ENCODE measurements around the gene ADAM22. TPM values are rescaled to one million over a fixed set of nuclear protein-coding genes. Genes with fewer than 3 reads are reported as not detected.

The ADAM22 gene
- total RNA-seq, 1 experiment from 2014 or later, result 14.0 TPM

GRCh38 chr7:88041583-88041982 lies 107.5 kb downstream of the ADAM22 start:
- Histone ChIP-seq H3K4me3 (no peak overlapping the region), H2AFZ (no peak overlapping the region), H3K79me2 (ENCODE audit: low read depth) (no peaks in the 10 kb centered on the region), H4K20me1 (ENCODE audit: insufficient read depth) (no peaks in the 10 kb centered on the region), H3K9me2 (ENCODE audit: insufficient read depth) (no peaks in the 10 kb centered on the region), H3K4me1 (replicated peaks; ENCODE audit: insufficient read depth) (no peaks in the 10 kb centered on the region), H3F3A (ENCODE audit: insufficient read depth, low read depth) (no peaks in the 10 kb centered on the region), H3K4me2 (no peak overlapping the region), H3K9me3 (ENCODE audit: insufficient read depth, low read depth) (0 out of 2 replicates have a peak, but pooled peaks cover 3% of the 10 kb centered on the region), H3K27me3 (ENCODE audit: insufficient read depth, low read depth) (no peaks in the 10 kb centered on the region), H3K27ac (no peak overlapping the region), H3K36me3 (ENCODE audit: low read depth) (no peaks in the 10 kb centered on the region)
- POLR2A ChIA-PET (ENCODE audit: unreplicated experiment), result no interaction called here
- BruUV-seq (replicated peaks), result no TSS peak
- TF ChIP-seq CTCF (conservative IDR thresholded peaks at IDR 0.05) (no peak), EZH2 (IDR thresholded peaks at IDR 0.05; ENCODE audit: low read depth) (no peak)
- CTCF ChIA-PET, result no interaction called here
- no peak for DNase-seq
- intact Hi-C loops (cut with micrococcal nuclease; ENCODE audit: unreplicated experiment), result no loop called here

- ChIA-PET CTCF (no interaction called here), POLR2A (ENCODE audit: unreplicated experiment) (no interaction called here)
- H3K79me2 ChIP-seq (ENCODE audit: low read depth), result no peaks in the 10 kb centered on the region
Observed at GRCh38 chr7:88042157-88042556, 108.1 kb downstream of the ADAM22 start.

GRCh38 chr7:88042803-88043202 lies 108.8 kb downstream of the ADAM22 start:
- CTCF ChIA-PET, result interaction anchor here (0.6 kb wide), 1 partner anchor 14 kb away, joined by 3 read pairs; no protein-coding TSS in a partner anchor
- DNase-seq, result no peak
- no peak overlapping the region for H2AFZ ChIP-seq
- no peak overlapping the region for H3K4me3 ChIP-seq
- H3K4me2 ChIP-seq, result no peak overlapping the region
- TF ChIP-seq EZH2 (IDR thresholded peaks at IDR 0.05; ENCODE audit: low read depth) (no peak), CTCF (conservative IDR thresholded peaks at IDR 0.05) (no peak)
- H3F3A ChIP-seq (ENCODE audit: insufficient read depth, low read depth), result no peaks in the 10 kb centered on the region
- H4K20me1 ChIP-seq (ENCODE audit: insufficient read depth), result no peaks in the 10 kb centered on the region
- H3K27me3 ChIP-seq (ENCODE audit: insufficient read depth, low read depth), result no peaks in the 10 kb centered on the region
- H3K9me3 ChIP-seq (ENCODE audit: insufficient read depth, low read depth), result no peaks in the 10 kb centered on the region
- intact Hi-C loops (cut with micrococcal nuclease; ENCODE audit: unreplicated experiment), result no loop called here
- no peaks in the 10 kb centered on the region for H3K79me2 ChIP-seq (ENCODE audit: low read depth)
- no peaks in the 10 kb centered on the region for H3K9me2 ChIP-seq (ENCODE audit: insufficient read depth)
- BruUV-seq (replicated peaks), result no TSS peak
- H3K27ac ChIP-seq, result no peak overlapping the region
- H3K36me3 ChIP-seq (ENCODE audit: low read depth), result no peaks in the 10 kb centered on the region
- POLR2A ChIA-PET (ENCODE audit: unreplicated experiment), result no interaction called here
- no peaks in the 10 kb centered on the region for H3K4me1 ChIP-seq (replicated peaks; ENCODE audit: insufficient read depth)

More at GRCh38 chr7:88042157-88042556, 108.1 kb downstream of the ADAM22 start:
- no peaks in the 10 kb centered on the region for H3K36me3 ChIP-seq (ENCODE audit: low read depth)
- H3K27me3 ChIP-seq (ENCODE audit: insufficient read depth, low read depth), result no peaks in the 10 kb centered on the region
- H3K9me2 ChIP-seq (ENCODE audit: insufficient read depth), result no peaks in the 10 kb centered on the region
- no peaks in the 10 kb centered on the region for H3K4me1 ChIP-seq (replicated peaks; ENCODE audit: insufficient read depth)
- no peak overlapping the region for H3K27ac ChIP-seq
- no peak overlapping the region for H3K4me3 ChIP-seq
- no TSS peak for BruUV-seq (replicated peaks)
- intact Hi-C loops (cut with micrococcal nuclease; ENCODE audit: unreplicated experiment), result no loop called here
- 0 out of 2 replicates have a peak, but pooled peaks cover 3% of the 10 kb centered on the region for H3K9me3 ChIP-seq (ENCODE audit: insufficient read depth, low read depth)
- H2AFZ ChIP-seq, result no peak overlapping the region
- H4K20me1 ChIP-seq (ENCODE audit: insufficient read depth), result no peaks in the 10 kb centered on the region
- no peak for DNase-seq
- no peak overlapping the region for H3K4me2 ChIP-seq
- H3F3A ChIP-seq (ENCODE audit: insufficient read depth, low read depth), result no peaks in the 10 kb centered on the region
- TF ChIP-seq EZH2 (IDR thresholded peaks at IDR 0.05; ENCODE audit: low read depth), result no peak
- no peak for TF ChIP-seq CTCF (conservative IDR thresholded peaks at IDR 0.05)
